B cell (primary cell): ENCODE data around the gene DNAAF5. TPM values are rescaled to one million over a fixed set of nuclear protein-coding genes. Genes with fewer than 3 reads are reported as not detected.
A peak's percentile ranks its signal among the peaks of the same experiment; 100 is the strongest.

Experiments used
- ATAC-seq: fragments of 200-7000 bp; cut with Tn5 transposase; one replicate; pipeline ENCODE4 v1.10.0; 2021; ENCODE audit warnings: low read depth, mild to moderate bottlenecking, moderate number of reproducible peaks, moderate library complexity
- CTCF ChIA-PET: fragments of 350-600 bp; sonication (Branson Sonifier 250); formaldehyde crosslinking; loops from one replicate; lab custom pipeline; 2021; ENCODE audit warnings: antibody characterized with exemption, inconsistent platforms; lab: Charles Lee
- POLR2A ChIA-PET: fragments of 350-600 bp; sonication (Branson Sonifier 250); formaldehyde crosslinking; loops from one replicate; lab custom pipeline; 2021; ENCODE audit warnings: antibody characterized with exemption; lab: Charles Lee
- DNase-seq: peaks from one replicate; pipeline ENCODE4 v3.0.0; 2013
- H2AFZ ChIP-seq: 2 replicates; pipeline ENCODE4 v1.6.1; 2012; ENCODE audit warnings: mild to moderate bottlenecking, low read depth, low read length; ENCODE audit not compliant: insufficient read depth, poor library complexity, severe bottlenecking
- H3K27ac ChIP-seq, 2 donors: 1 replicate in 1 of 2; 2 replicates in 1 of 2; pipeline ENCODE4 v1.5.1; 2012 to 2013; ENCODE audit warnings: low read length in 2 of 2, mild to moderate bottlenecking in 2 of 2, moderate library complexity in 1 of 2
- H3K27me3 ChIP-seq, 4 experiments: fragments of 200-600 bp in 1 of 4; sonication (generic) in 1 of 4; replicated peaks in 1 of 4; 1 replicate in 2 of 4; 2 replicates in 2 of 4; pipeline versions ENCODE4 v1.6.1 to v1.7.0; 2013 to 2016; ENCODE audit warnings: low read length in 3 of 4, mild to moderate bottlenecking in 2 of 4, mixed read lengths in 1 of 4, moderate library complexity in 1 of 4; ENCODE audit not compliant: insufficient read depth in 4 of 4, control insufficient read depth in 3 of 4; ENCODE audit errors: control extremely low read depth in 1 of 4
- H3K36me3 ChIP-seq, 2 experiments: replicated peaks in 1 of 2; 1 replicate in 1 of 2; 2 replicates in 1 of 2; pipeline versions ENCODE4 v1.6.1 to v1.7.1; 2013; ENCODE audit warnings: low read length in 1 of 2; ENCODE audit not compliant: insufficient read depth in 2 of 2, control insufficient read depth in 1 of 2; ENCODE audit errors: control extremely low read depth in 1 of 2, extremely low read depth in 1 of 2
- H3K4me1 ChIP-seq, 2 donors: fragments of 200-600 bp in 1 of 2; sonication (generic) in 1 of 2; 1 replicate in 1 of 2; 2 replicates in 1 of 2; pipeline versions ENCODE4 v1.5.1 to v1.6.1; 2013 to 2017; ENCODE audit warnings: low read length in 2 of 2; ENCODE audit not compliant: control insufficient read depth in 2 of 2, insufficient read depth in 2 of 2
- H3K4me2 ChIP-seq: replicated peaks from 2 replicates; pipeline ENCODE3; 2012; ENCODE audit warnings: mild to moderate bottlenecking, low read depth, low read length; ENCODE audit not compliant: poor library complexity, severe bottlenecking
- H3K4me3 ChIP-seq, 5 experiments: fragments of 200-600 bp in 1 of 5; sonication (generic) in 1 of 5; 1 replicate in 3 of 5; 2 replicates in 2 of 5; pipeline versions ENCODE4 v1.5.1 to v1.7.0; 2011 to 2016; ENCODE audit warnings: low read length in 4 of 5, mild to moderate bottlenecking in 4 of 5, low read depth in 2 of 5, control low read depth in 1 of 5, moderate library complexity in 1 of 5; ENCODE audit not compliant: insufficient read depth in 1 of 5; ENCODE audit errors: control extremely low read depth in 1 of 5, extremely low read depth in 1 of 5
- H3K79me2 ChIP-seq: fragments of 200-600 bp; sonication (generic); one replicate; pipeline ENCODE4 v1.6.0; 2016; ENCODE audit warnings: low read length; ENCODE audit not compliant: control insufficient read depth, insufficient read depth
- H3K9ac ChIP-seq: fragments of 200-600 bp; sonication (generic); 2 replicates; pipeline ENCODE4 v1.6.1; 2017; ENCODE audit warnings: mild to moderate bottlenecking, low read length, moderate library complexity
- H3K9me3 ChIP-seq, 3 donors: one replicate each; pipeline versions ENCODE4 v1.6.1 to v1.7.1; 2013; ENCODE audit warnings: low read length in 2 of 3; ENCODE audit not compliant: control insufficient read depth in 2 of 3, insufficient read depth in 1 of 3; ENCODE audit errors: control extremely low read depth in 1 of 3
- H4K20me1 ChIP-seq: 2 replicates; pipeline ENCODE4 v1.6.0; 2012; ENCODE audit warnings: mild to moderate bottlenecking, low read length; ENCODE audit not compliant: insufficient read depth, control insufficient read depth, poor library complexity, severe bottlenecking
- H3K27ac Mint-ChIP-seq: one replicate; pipeline ENCODE4 v1.8.0; 2021; ENCODE audit warnings: mixed read lengths
- H3K27me3 Mint-ChIP-seq: one replicate; pipeline ENCODE4 v1.8.0; 2021; ENCODE audit warnings: mixed read lengths
- H3K4me1 Mint-ChIP-seq: one replicate; pipeline ENCODE4 v1.8.0; 2021; ENCODE audit warnings: mixed read lengths
- H3K4me3 Mint-ChIP-seq: one replicate; pipeline ENCODE4 v1.8.0; 2021; ENCODE audit warnings: mixed read lengths
- H3K9me3 Mint-ChIP-seq: one replicate; pipeline ENCODE4 v1.8.0; 2022; ENCODE audit warnings: mixed read lengths; ENCODE audit not compliant: insufficient read depth
- EZH2 ChIP-seq: IDR thresholded peaks from 2 replicates; pipeline ENCODE4 v1.6.1; 2012; ENCODE audit warnings: borderline replicate concordance, low read depth, mild to moderate bottlenecking, moderate library complexity, low read length; ENCODE audit not compliant: insufficient read depth, poor library complexity, severe bottlenecking
- WGBS: methylation state at CpG from one replicate; pipeline ENCODE4 v1.1.5; 2013; ENCODE audit warnings: missing lambda C conversion rate; ENCODE audit not compliant: insufficient coverage; 5-methylcytosine and 5-hydroxymethylcytosine counted together
- intact Hi-C: fragments of 100-400 bp; cut with micrococcal nuclease; formaldehyde crosslinking; loops from one replicate; pipeline ENCODE4 v1.10.0; 2022
- polyA plus RNA-seq: library from polyadenylated mRNA; depleted of rRNA; stranded (reverse); fragments of >200 nt; gene quantifications from 2 replicates; pipeline ENCODE4 v1.2.3, GENCODE V29; 2012
- total RNA-seq, 2 donors: library from RNA; stranded (reverse); fragments of 120-200 nt in 1 of 2; gene quantifications; 1 replicate in 1 of 2; 2 replicates in 1 of 2; pipeline versions ENCODE4 v1.2.3 to v1.2.4, GENCODE V29; 2013 to 2022
- TF ChIP-seq, protein P1 (sequence below): fragments of 200-600 bp; IDR thresholded peaks from one replicate; pipeline ENCODE4 v1.8.0; 2022; ENCODE audit warnings: antibody characterized with exemption, mild to moderate bottlenecking

DNAAF5 gene
- total and polyA plus RNA-seq, 2 donors (not counting 1 experiment from before 2014, with no cell fraction given), result 18.0 to 21.4 TPM

DNA sequence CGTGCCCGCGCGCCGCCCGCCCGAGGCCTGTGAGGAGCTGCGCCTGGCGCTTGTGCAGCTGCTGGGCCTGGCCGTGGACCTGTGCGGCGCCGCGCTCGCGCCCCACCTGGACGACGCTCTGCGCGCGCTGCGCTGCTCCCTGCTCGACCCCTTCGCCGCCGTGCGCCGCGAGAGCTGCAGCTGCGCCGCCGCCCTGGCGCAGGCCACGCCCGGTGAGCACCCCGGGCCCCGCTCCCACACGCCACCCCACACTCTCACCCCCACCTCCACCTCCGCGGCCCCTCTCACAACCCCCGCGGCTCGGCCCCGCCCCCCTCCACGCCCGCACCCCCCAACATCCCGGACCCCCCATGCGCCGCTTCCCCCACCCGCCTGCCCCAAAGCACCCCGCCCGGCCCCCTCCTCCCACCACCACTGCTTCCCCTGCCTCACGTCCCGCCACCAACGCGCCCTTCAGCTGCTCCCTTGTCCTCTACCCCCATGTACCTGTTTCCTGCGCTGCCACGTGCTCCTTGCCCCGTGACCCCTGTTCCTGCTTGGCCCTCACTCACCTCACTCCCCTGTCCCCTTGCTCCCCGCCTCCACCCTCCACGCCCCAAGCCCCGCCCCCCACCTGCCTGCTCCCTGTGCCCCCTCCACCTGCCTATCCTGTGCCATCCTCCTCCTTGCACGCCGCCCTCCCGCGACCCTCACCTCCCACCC lies 756 bp downstream of the DNAAF5 start, which contains the start of gene PRKAR1B:
TSS of gene PRKAR1B (minus strand) at position 178 of the 702 bp plus-strand sequence. CDS start 15,776 bp downstream, outside the sequence.
- no peaks in the 10 kb centered on the region for H3K9me3 ChIP-seq
- peaks cover 16 to 21% of the 10 kb centered on the region in 2 donors for H3K4me1 ChIP-seq
- H3K79me2 ChIP-seq, result peaks cover 39% of the 10 kb centered on the region
- peaks cover 25% of the 10 kb centered on the region for H3K4me1 Mint-ChIP-seq
- CTCF ChIA-PET, result no interaction called here
- peak; percentile 45 for ATAC-seq
- peak; percentile 40 for DNase-seq
- TF ChIP-seq EZH2, result no peak
- TF ChIP-seq, protein P1, sequence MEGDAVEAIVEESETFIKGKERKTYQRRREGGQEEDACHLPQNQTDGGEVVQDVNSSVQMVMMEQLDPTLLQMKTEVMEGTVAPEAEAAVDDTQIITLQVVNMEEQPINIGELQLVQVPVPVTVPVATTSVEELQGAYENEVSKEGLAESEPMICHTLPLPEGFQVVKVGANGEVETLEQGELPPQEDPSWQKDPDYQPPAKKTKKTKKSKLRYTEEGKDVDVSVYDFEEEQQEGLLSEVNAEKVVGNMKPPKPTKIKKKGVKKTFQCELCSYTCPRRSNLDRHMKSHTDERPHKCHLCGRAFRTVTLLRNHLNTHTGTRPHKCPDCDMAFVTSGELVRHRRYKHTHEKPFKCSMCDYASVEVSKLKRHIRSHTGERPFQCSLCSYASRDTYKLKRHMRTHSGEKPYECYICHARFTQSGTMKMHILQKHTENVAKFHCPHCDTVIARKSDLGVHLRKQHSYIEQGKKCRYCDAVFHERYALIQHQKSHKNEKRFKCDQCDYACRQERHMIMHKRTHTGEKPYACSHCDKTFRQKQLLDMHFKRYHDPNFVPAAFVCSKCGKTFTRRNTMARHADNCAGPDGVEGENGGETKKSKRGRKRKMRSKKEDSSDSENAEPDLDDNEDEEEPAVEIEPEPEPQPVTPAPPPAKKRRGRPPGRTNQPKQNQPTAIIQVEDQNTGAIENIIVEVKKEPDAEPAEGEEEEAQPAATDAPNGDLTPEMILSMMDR, result no peak
- intact Hi-C loops, result loop anchor here (10.0 kb wide), 1 partner anchor 88 kb away; no protein-coding TSS in a partner anchor
- peak within 1 kb of the TSS; percentile 29 to 76 for H3K27ac ChIP-seq
- H3K27me3 Mint-ChIP-seq, result no peaks in the 10 kb centered on the region
- H3K27me3 ChIP-seq, result no peaks in the 10 kb centered on the region
- peaks cover 0 to 6% of the 10 kb centered on the region in 2 experiments for H3K36me3 ChIP-seq
- no peaks in the 10 kb centered on the region for H4K20me1 ChIP-seq
- H3K9ac ChIP-seq, result peak within 1 kb of the TSS; percentile 75
- H3K9me3 Mint-ChIP-seq, result no peaks in the 10 kb centered on the region
- POLR2A ChIA-PET, result interaction anchor here (0.6 kb wide), 2 partner anchors 196 to 303 kb away, joined by 3 to 5 read pairs; no protein-coding TSS in a partner anchor
- H3K4me3 ChIP-seq, result peak within 1 kb of the TSS; percentile 35 to 87 (median 66)
- peak within 1 kb of the TSS; percentile 91 for H2AFZ ChIP-seq
- peak within 1 kb of the TSS; percentile 85 for H3K27ac Mint-ChIP-seq
- H3K4me2 ChIP-seq, result peak within 1 kb of the TSS; percentile 94
- peak within 1 kb of the TSS; percentile 86 for H3K4me3 Mint-ChIP-seq
- under 1% methylated on average over 25 of the region's 66 CpGs for WGBS
